Panc1 (cell line): ENCODE data around the gene CCDC178. TPM values are rescaled to one million over a fixed set of nuclear protein-coding genes. Genes with fewer than 3 reads are reported as not detected.

ENCODE experiments used
- ATAC-seq: fragments of 200-7000 bp; cut with Tn5 transposase; 2 replicates; pipeline ENCODE4 v1.9.1; 2020; ENCODE audit warnings: mild to moderate bottlenecking, moderate library complexity
- BruUV-seq: library from RNA; stranded (reverse); fragments of 400-500 nt; replicated peaks from 2 replicates; lab custom pipeline; 2021; lab: Mats Ljungman, UMichigan
- CTCF ChIA-PET: fragments of 300-600 bp; sonication (Branson Sonifier 250); formaldehyde crosslinking; loops from one replicate; lab custom pipeline; 2022; ENCODE audit warnings: antibody characterized with exemption; lab: Charles Lee
- POLR2A ChIA-PET: fragments of 300-600 bp; sonication (Branson Sonifier 250); formaldehyde crosslinking; loops from one replicate; lab custom pipeline; 2022; ENCODE audit warnings: antibody characterized with exemption; lab: Charles Lee
- DNase-seq: peaks from one replicate; pipeline ENCODE4 v3.0.0-alpha.2; 2010; ENCODE audit warnings: low read depth, low spot score
- H3K27ac ChIP-seq: 2 replicates; pipeline ENCODE4 v1.5.1; 2011; ENCODE audit warnings: mild to moderate bottlenecking, low read length, inconsistent platforms
- H3K27me3 ChIP-seq: fragments of 200-500 bp; sonication (Bioruptor generic); 2 replicates; pipeline ENCODE4 v1.6.0; 2014; ENCODE audit warnings: low read length, inconsistent platforms; ENCODE audit not compliant: control insufficient read depth, insufficient read depth
- H3K36me3 ChIP-seq: fragments of 200-500 bp; sonication (Bioruptor generic); 2 replicates; pipeline ENCODE4 v1.5.1; 2014; ENCODE audit warnings: inconsistent platforms, mild to moderate bottlenecking, low read length, moderate library complexity; ENCODE audit not compliant: control insufficient read depth, insufficient read depth
- H3K4me1 ChIP-seq: 2 replicates; pipeline ENCODE4 v1.5.1; 2011; ENCODE audit warnings: inconsistent platforms, mild to moderate bottlenecking, low read length, moderate library complexity; ENCODE audit not compliant: control insufficient read depth, insufficient read depth
- H3K4me3 ChIP-seq, 2 experiments: 2 replicates each; pipeline ENCODE4 v1.5.1; 2011 to 2012; ENCODE audit warnings: low read depth in 2 of 2, low read length in 2 of 2, mild to moderate bottlenecking in 2 of 2, inconsistent platforms in 1 of 2, moderate library complexity in 1 of 2
- H3K9me3 ChIP-seq: fragments of 200-500 bp; sonication (Bioruptor generic); 2 replicates; pipeline ENCODE4 v1.5.1; 2014; ENCODE audit warnings: low read depth, mild to moderate bottlenecking, inconsistent platforms, low read length, moderate library complexity; ENCODE audit not compliant: control insufficient read depth, insufficient read depth
- CTCF ChIP-seq: fragments of 450-650 bp; IDR thresholded peaks from 2 replicates; pipeline ENCODE4 v1.5.1; 2017; ENCODE audit warnings: mild to moderate bottlenecking
- POLR2AphosphoS5 ChIP-seq: IDR thresholded peaks from 2 replicates; pipeline ENCODE4 v1.6.1; 2012; ENCODE audit warnings: mild to moderate bottlenecking, low read depth, low read length, moderate library complexity
- REST ChIP-seq, 2 experiments: IDR thresholded peaks; 2 replicates each; pipeline ENCODE4 v1.6.1; 2011 to 2012; ENCODE audit warnings: low read depth in 2 of 2, control low read depth in 1 of 2, low read length in 1 of 2, mild to moderate bottlenecking in 1 of 2, moderate library complexity in 1 of 2; ENCODE audit not compliant: insufficient read depth in 1 of 2
- SIN3A ChIP-seq: IDR thresholded peaks from 2 replicates; pipeline ENCODE4 v1.6.1; 2012; ENCODE audit warnings: low read depth, mild to moderate bottlenecking, low read length, moderate library complexity, borderline replicate concordance; ENCODE audit not compliant: insufficient read depth
- TCF7L2 ChIP-seq: IDR thresholded peaks from 2 replicates; pipeline ENCODE4 v1.6.1; 2011; ENCODE audit warnings: mild to moderate bottlenecking, low read depth, low read length, inconsistent platforms
- in situ Hi-C: cut with HindIII; loops from 2 replicates; pipeline ENCODE4 v1.10.0; 2016; ENCODE audit warnings: low sequenced_read_pairs, low pct_unique_long_range_greater_than_20kb
- intact Hi-C: fragments of 100-400 bp; cut with micrococcal nuclease; formaldehyde crosslinking; loops from one replicate; pipeline ENCODE4 v1.10.0; 2022; ENCODE audit not compliant: unreplicated experiment
- total RNA-seq: library from RNA; stranded (reverse); gene quantifications from one replicate; pipeline ENCODE4 v1.2.1, GENCODE V29; 2021; ENCODE audit not compliant: unreplicated experiment

Gene CCDC178
- total RNA-seq, 1 experiment from 2014 or later = not detected

GRCh38 chr18:33210575-33211189 lies 229.8 kb downstream of the CCDC178 start:
- in situ Hi-C loops (no loop called here), intact Hi-C loops (no loop called here)
- no peaks in the 10 kb centered on the region for H3K27me3 ChIP-seq
- TF ChIP-seq CTCF (peak; percentile 76), TCF7L2 (no peak)
- H3K36me3 ChIP-seq = no peaks in the 10 kb centered on the region
- ChIA-PET CTCF (interaction anchor here (0.9 kb wide), 1 partner anchor 311 kb away, joined by 3 read pairs; no protein-coding TSS in a partner anchor), POLR2A (no interaction called here)
- H3K9me3 ChIP-seq = no peaks in the 10 kb centered on the region
- no TSS peak for BruUV-seq
- no peak overlapping the region for H3K4me3 ChIP-seq
- no peaks in the 10 kb centered on the region for H3K4me1 ChIP-seq
- ATAC-seq (peak; percentile 88), DNase-seq (no peak)
- H3K27ac ChIP-seq = no peak overlapping the region

- H3K27me3 ChIP-seq = no peaks in the 10 kb centered on the region
- H3K27ac ChIP-seq = no peak overlapping the region
- in situ Hi-C loops (no loop called here), intact Hi-C loops (loop anchor here (10.0 kb wide), 1 partner anchor 491 kb away; no protein-coding TSS in a partner anchor)
- H3K9me3 ChIP-seq = no peaks in the 10 kb centered on the region
- ATAC-seq (no peak), DNase-seq (no peak)
- no peak overlapping the region for H3K4me3 ChIP-seq
- BruUV-seq = no TSS peak
- H3K36me3 ChIP-seq = no peaks in the 10 kb centered on the region
- ChIA-PET POLR2A (no interaction called here), CTCF (no interaction called here)
- TF ChIP-seq POLR2AphosphoS5 (no peak), REST (IDR thresholded peaks at IDR 0.05; ENCODE audit: insufficient read depth in 1 of 2, low read depth in 2 of 2, low read length in 1 of 2) (no peak)
- H3K4me1 ChIP-seq = no peaks in the 10 kb centered on the region
Measured at GRCh38 chr18:33205777-33206176, 234.7 kb downstream of the CCDC178 start.

- intact Hi-C loops = loop anchor here (10.0 kb wide), 1 partner anchor 487 kb away; no protein-coding TSS in a partner anchor
- TF ChIP-seq POLR2AphosphoS5 = no peak
- no peak; the same call in 1 of the 2 replicates for TF ChIP-seq TCF7L2
- peak; percentile 64 for TF ChIP-seq CTCF
- no peak for TF ChIP-seq SIN3A
- no peak for TF ChIP-seq REST (IDR thresholded peaks at IDR 0.05; ENCODE audit: insufficient read depth in 1 of 2, low read depth in 2 of 2, low read length in 1 of 2)
- no peak overlapping the region for H3K4me3 ChIP-seq
Measured at GRCh38 chr18:33201509-33201926, 239.0 kb downstream of the CCDC178 start.

More at GRCh38 chr18:33201509-33201926, 239.0 kb downstream of the CCDC178 start:
- BruUV-seq = no TSS peak
- no peak for DNase-seq
- no peaks in the 10 kb centered on the region for H3K4me1 ChIP-seq
- ChIA-PET CTCF (no interaction called here), POLR2A (no interaction called here)
- no peak overlapping the region for H3K27ac ChIP-seq
- no peaks in the 10 kb centered on the region for H3K36me3 ChIP-seq
- H3K27me3 ChIP-seq = no peaks in the 10 kb centered on the region
- no peak for ATAC-seq
- no peaks in the 10 kb centered on the region for H3K9me3 ChIP-seq
- in situ Hi-C loops = no loop called here
